ENCODE data around the gene HERC4.

Gene HERC4

DNA sequence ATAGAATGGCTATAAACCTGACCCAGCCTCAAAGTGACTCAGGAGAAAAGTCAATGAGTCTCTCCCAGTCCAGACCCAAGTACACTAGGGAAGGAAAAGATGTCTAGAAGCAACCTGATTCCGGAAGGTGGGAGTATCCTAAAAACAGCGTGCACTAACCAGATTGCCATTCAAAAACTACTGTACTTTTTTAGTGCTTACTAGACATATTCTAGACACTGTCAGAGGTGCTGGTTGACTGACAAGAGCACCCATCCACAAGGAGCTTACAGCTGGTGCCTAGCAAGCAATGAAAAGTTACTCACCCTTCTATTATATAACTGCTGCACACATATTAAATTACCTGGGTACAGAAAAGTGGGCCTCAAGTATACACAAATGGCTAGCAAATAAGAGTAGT lies 109.6 kb downstream of the HERC4 start:
- Histone ChIP-seq H3K4me1 (ENCODE audit: insufficient read depth, low read length, severe bottlenecking) (no peaks in the 10 kb centered on the region), H3K9me2 (ENCODE audit: low read depth, low read length) (no peaks in the 10 kb centered on the region), H3K9me3 (ENCODE audit: low read length) (no peaks in the 10 kb centered on the region), H3K4me3 (ENCODE audit: low read depth, low read length, poor library complexity, severe bottlenecking) (no peak overlapping the region), H4K20me1 (ENCODE audit: insufficient read depth, low read length) (no peaks in the 10 kb centered on the region), H3K36me3 (ENCODE audit: insufficient read depth, low read length) (peaks cover 40% of the 10 kb centered on the region), H2AFZ (ENCODE audit: low read length) (no peak overlapping the region), H3K4me2 (ENCODE audit: low read length) (no peak overlapping the region), H3F3A (ENCODE audit: insufficient read depth, low read length) (0 out of 2 replicates have a peak, but pooled peaks cover 3% of the 10 kb centered on the region), H3K27me3 (ENCODE audit: insufficient read depth, low read length) (no peaks in the 10 kb centered on the region), H3K79me2 (ENCODE audit: insufficient read depth, low read length) (no peaks in the 10 kb centered on the region), H3K27ac (ENCODE audit: low read depth, low read length, poor library complexity, severe bottlenecking) (no peak overlapping the region), H3K9ac (ENCODE audit: low read length) (no peak overlapping the region)
- TF ChIP-seq, protein P1, sequence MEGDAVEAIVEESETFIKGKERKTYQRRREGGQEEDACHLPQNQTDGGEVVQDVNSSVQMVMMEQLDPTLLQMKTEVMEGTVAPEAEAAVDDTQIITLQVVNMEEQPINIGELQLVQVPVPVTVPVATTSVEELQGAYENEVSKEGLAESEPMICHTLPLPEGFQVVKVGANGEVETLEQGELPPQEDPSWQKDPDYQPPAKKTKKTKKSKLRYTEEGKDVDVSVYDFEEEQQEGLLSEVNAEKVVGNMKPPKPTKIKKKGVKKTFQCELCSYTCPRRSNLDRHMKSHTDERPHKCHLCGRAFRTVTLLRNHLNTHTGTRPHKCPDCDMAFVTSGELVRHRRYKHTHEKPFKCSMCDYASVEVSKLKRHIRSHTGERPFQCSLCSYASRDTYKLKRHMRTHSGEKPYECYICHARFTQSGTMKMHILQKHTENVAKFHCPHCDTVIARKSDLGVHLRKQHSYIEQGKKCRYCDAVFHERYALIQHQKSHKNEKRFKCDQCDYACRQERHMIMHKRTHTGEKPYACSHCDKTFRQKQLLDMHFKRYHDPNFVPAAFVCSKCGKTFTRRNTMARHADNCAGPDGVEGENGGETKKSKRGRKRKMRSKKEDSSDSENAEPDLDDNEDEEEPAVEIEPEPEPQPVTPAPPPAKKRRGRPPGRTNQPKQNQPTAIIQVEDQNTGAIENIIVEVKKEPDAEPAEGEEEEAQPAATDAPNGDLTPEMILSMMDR (IDR thresholded peaks at IDR 0.05; ENCODE audit: low read length): no peak

DNA sequence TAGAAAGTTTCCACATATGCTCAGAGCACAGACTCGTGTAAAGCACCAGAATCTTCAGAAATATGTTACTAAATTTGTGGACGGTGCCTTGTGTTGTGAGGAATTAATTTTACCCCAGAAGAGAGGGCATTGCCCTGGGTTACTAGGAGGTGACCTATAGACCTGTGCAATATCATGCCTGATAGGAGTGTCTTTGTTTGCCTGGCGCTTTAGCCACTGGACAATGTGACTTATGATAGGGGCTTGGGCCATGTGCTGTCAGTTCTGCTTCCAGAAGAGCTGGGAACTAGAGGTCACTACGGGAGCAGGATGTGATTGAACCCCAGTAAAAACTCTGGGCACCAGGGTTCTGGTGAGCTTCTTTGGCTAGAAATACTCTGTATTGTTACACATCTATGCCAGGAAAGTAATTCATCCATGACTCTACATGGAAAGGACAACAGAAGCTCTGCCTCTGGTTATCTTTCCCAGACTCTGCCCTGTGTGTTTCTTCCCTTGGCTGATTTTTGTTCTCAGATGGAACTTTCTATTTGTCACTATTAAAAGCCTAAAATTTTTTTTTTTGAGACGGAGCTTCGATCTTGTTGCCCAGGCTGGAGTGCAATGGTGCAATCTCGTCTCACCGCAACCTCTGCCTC lies 115.1 kb downstream of the HERC4 start:
- no peak overlapping the region for H2AFZ ChIP-seq (ENCODE audit: low read length)
- H3K36me3 ChIP-seq (ENCODE audit: insufficient read depth, low read length): peaks cover 4% of the 10 kb centered on the region; the same call in 1 of the 2 replicates
- no peak for TF ChIP-seq EZH2 (IDR thresholded peaks at IDR 0.05; ENCODE audit: borderline replicate concordance, low read length)
- TF ChIP-seq, protein P1 (IDR thresholded peaks at IDR 0.05; ENCODE audit: low read length): no peak

DNA sequence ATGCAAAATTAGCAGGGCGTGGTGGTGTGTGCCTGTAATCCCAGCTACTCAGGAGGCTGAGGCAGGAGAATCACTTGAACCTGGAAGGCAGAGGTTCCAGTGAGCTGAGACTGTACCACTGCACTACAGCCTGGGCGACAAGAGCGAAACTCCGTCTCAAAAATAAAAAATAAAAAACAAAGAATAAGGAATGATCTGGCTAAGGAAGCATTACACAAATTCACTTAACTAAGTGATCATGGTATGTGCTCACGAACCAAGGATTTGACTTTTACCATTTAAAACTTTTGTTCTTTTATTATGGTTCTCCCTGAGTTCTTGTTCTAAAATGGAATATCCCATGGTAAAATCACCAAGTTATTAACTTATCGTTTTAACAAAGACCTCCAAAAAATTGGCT lies 119.5 kb downstream of the HERC4 start:
- Histone ChIP-seq H3K4me3 (ENCODE audit: low read depth, low read length, poor library complexity, severe bottlenecking) (no peak overlapping the region), H3K36me3 (ENCODE audit: insufficient read depth, low read length) (peaks cover 7% of the 10 kb centered on the region; the same call in 1 of the 2 replicates), H3K4me1 (ENCODE audit: insufficient read depth, low read length, severe bottlenecking) (no peaks in the 10 kb centered on the region), H3K9ac (ENCODE audit: low read length) (no peak overlapping the region), H4K20me1 (ENCODE audit: insufficient read depth, low read length) (no peaks in the 10 kb centered on the region), H3K27me3 (ENCODE audit: insufficient read depth, low read length) (no peaks in the 10 kb centered on the region), H3K27ac (ENCODE audit: low read depth, low read length, poor library complexity, severe bottlenecking) (no peak overlapping the region), H3K79me2 (ENCODE audit: insufficient read depth, low read length) (no peaks in the 10 kb centered on the region), H3K9me3 (ENCODE audit: low read length) (no peaks in the 10 kb centered on the region), H3K4me2 (ENCODE audit: low read length) (no peak overlapping the region), H3K9me2 (ENCODE audit: low read depth, low read length) (no peaks in the 10 kb centered on the region), H2AFZ (ENCODE audit: low read length) (no peak overlapping the region), H3F3A (ENCODE audit: insufficient read depth, low read length) (no peaks in the 10 kb centered on the region)
- TF ChIP-seq EZH2 (IDR thresholded peaks at IDR 0.05; ENCODE audit: borderline replicate concordance, low read length): no peak
- TF ChIP-seq, protein P1 (IDR thresholded peaks at IDR 0.05; ENCODE audit: low read length): no peak

More for the DNA sequence above, 115.1 kb downstream of the HERC4 start:
- 0 out of 2 replicates have a peak, but pooled peaks cover 3% of the 10 kb centered on the region for H3F3A ChIP-seq (ENCODE audit: insufficient read depth, low read length)
- H4K20me1 ChIP-seq (ENCODE audit: insufficient read depth, low read length): no peaks in the 10 kb centered on the region
- no peaks in the 10 kb centered on the region for H3K4me1 ChIP-seq (ENCODE audit: insufficient read depth, low read length, severe bottlenecking)
- H3K27me3 ChIP-seq (ENCODE audit: insufficient read depth, low read length): no peaks in the 10 kb centered on the region
- no peak overlapping the region for H3K27ac ChIP-seq (ENCODE audit: low read depth, low read length, poor library complexity, severe bottlenecking)
- no peaks in the 10 kb centered on the region for H3K9me2 ChIP-seq (ENCODE audit: low read depth, low read length)
- H3K79me2 ChIP-seq (ENCODE audit: insufficient read depth, low read length): no peaks in the 10 kb centered on the region
- H3K4me3 ChIP-seq (ENCODE audit: low read depth, low read length, poor library complexity, severe bottlenecking): no peak overlapping the region
- H3K9ac ChIP-seq (ENCODE audit: low read length): no peak overlapping the region
- H3K4me2 ChIP-seq (ENCODE audit: low read length): no peak overlapping the region
- no peaks in the 10 kb centered on the region for H3K9me3 ChIP-seq (ENCODE audit: low read length)
